Ovary (tissue), 9 donors: ENCODE data around the gene JAG2. TPM values are rescaled to one million over a fixed set of nuclear protein-coding genes. Genes with fewer than 3 reads are reported as not detected.

Experiments
- DNase-seq, 5 donors: peaks; one replicate each; pipeline ENCODE4 v3.0.0-alpha.2; 2019 to 2020
- H3K27ac ChIP-seq, 2 donors: fragments of 200-600 bp; one replicate each; pipeline versions ENCODE4 v1.5.1 to v1.8.0; 2019 to 2022
- H3K27me3 ChIP-seq: fragments of 200-600 bp; one replicate; pipeline ENCODE4 v1.8.0; 2022
- H3K36me3 ChIP-seq: fragments of 200-600 bp; sonication (generic); one replicate; pipeline ENCODE4 v1.5.1; 2019
- H3K4me1 ChIP-seq: one replicate; pipeline ENCODE4 v1.8.1; 2013; ENCODE audit warnings: mild to moderate bottlenecking, moderate library complexity; ENCODE audit not compliant: insufficient read depth
- H3K4me3 ChIP-seq: fragments of 200-600 bp; sonication (generic); one replicate; pipeline ENCODE4 v1.5.1; 2017
- H3K9me3 ChIP-seq, 2 donors: fragments of 200-600 bp in 1 of 2; sonication (generic) in 1 of 2; one replicate each; pipeline versions ENCODE4 v1.5.1 to v1.8.1; 2013 to 2019; ENCODE audit warnings: mild to moderate bottlenecking in 1 of 2, moderate library complexity in 1 of 2
- CTCF ChIP-seq, 3 donors: fragments of 450-650 bp in 2 of 3; fragments of 200-600 bp in 1 of 3; IDR thresholded peaks; one replicate each; pipeline versions ENCODE4 v1.5.1 to v1.8.0; 2016 to 2022; ENCODE audit warnings: antibody characterized with exemption in 3 of 3, mild to moderate bottlenecking in 1 of 3
- EP300 ChIP-seq: sonication (generic); formaldehyde crosslinking; IDR thresholded peaks from one replicate; pipeline ENCODE4 v1.6.1; 2017; ENCODE audit warnings: antibody characterized with exemption
- POLR2A ChIP-seq: fragments of 450-650 bp; IDR thresholded peaks from one replicate; pipeline ENCODE4 v1.6.1; 2017; ENCODE audit warnings: antibody characterized with exemption, mild to moderate bottlenecking, moderate library complexity
- WGBS, 3 donors: extraction: QIAGEN DNeasy Blood & Tissue Kit in 1 of 3; methylation state at CpG; one replicate each; pipeline versions ENCODE4 v1.1.5 to v1.1.7; 2013 to 2017; 5-methylcytosine and 5-hydroxymethylcytosine counted together
- intact Hi-C, 4 donors: fragments of 100-400 bp; cut with DNase I; formaldehyde crosslinking; loops; one replicate each; pipeline versions ENCODE4 v1.11.0 to v1.15.1; 2022 to 2023
- polyA plus RNA-seq, 2 donors: library from polyadenylated mRNA; stranded (reverse); fragments of 200-250 nt in 1 of 2; fragments of 350-450 nt in 1 of 2; fragmentation: Illumina TruSeq in 1 of 2; extraction: RNeasy Lipid Tissue Mini Kit (QIAGEN cat#74804) in 1 of 2; gene quantifications; one replicate each; pipeline ENCODE4 v1.2.3, GENCODE V29; 2013 to 2014
- total RNA-seq, 7 donors: library from RNA; depleted of rRNA in 2 of 7; stranded (reverse); fragments of >200 nt in 2 of 7; fragmentation: NEBNext Ultra II Directional in 3 of 7; extraction: Animal tissue kit (Norgen Biotek cat#: 25700) in 3 of 7; gene quantifications; one replicate each; pipeline versions ENCODE4 v1.1.0 to v1.2.4, GENCODE V29; 2016 to 2023
- donor health status: DM: no; HTN: no; CAD: no; lungs with moderate emphysema.
- donor health status: DM: no; HTN: no; CAD: no.
- donor health status: Bipolar disorder and iron deficiency.
- donor health status: DM: yes; HTN: yes; CAD: no.
- donor health status: DM: no; HTN: no; CAD: no.
- donor health status: DM: yes; HTN: yes; CAD: no.

The JAG2 gene
- total and polyA plus RNA-seq, 9 donors: 0.78 to 10.2 (median 6.5) TPM

- intact Hi-C loops: no loop called here
- no peak for DNase-seq
- Histone ChIP-seq H3K27ac (no peak overlapping the region), H3K27me3 (no peaks in the 10 kb centered on the region), H3K4me1 (no peaks in the 10 kb centered on the region), H3K4me3 (no peak overlapping the region), H3K36me3 (no peaks in the 10 kb centered on the region), H3K9me3 (peaks cover 0 to 3% of the 10 kb centered on the region in 2 donors)
- WGBS, 3 donors: 97 to 99% (median 98%) methylated on average over 5 of the region's 5 CpGs
- TF ChIP-seq CTCF (IDR thresholded peaks at IDR 0.05): no peak
- TF ChIP-seq EP300: no peak
- TF ChIP-seq POLR2A: no peak
These were observed 28.7 kb downstream of the JAG2 start for GRCh38 chr14:105139831-105140239.

GRCh38 chr14:105139212-105139825 lies 29.3 kb downstream of the JAG2 start:
- Histone ChIP-seq H3K27ac (no peak overlapping the region), H3K9me3 (peaks cover 0 to 3% of the 10 kb centered on the region in 2 donors), H3K36me3 (no peaks in the 10 kb centered on the region), H3K4me1 (no peaks in the 10 kb centered on the region), H3K27me3 (no peaks in the 10 kb centered on the region), H3K4me3 (no peak overlapping the region)
- no peak for DNase-seq
- 84 to 88% (median 84%) methylated on average over 10 of the region's 10 CpGs for WGBS, 3 donors
- TF ChIP-seq POLR2A: no peak
- no peak for TF ChIP-seq EP300
- no peak for TF ChIP-seq CTCF (IDR thresholded peaks at IDR 0.05)
- intact Hi-C loops: no loop called here

DNA sequence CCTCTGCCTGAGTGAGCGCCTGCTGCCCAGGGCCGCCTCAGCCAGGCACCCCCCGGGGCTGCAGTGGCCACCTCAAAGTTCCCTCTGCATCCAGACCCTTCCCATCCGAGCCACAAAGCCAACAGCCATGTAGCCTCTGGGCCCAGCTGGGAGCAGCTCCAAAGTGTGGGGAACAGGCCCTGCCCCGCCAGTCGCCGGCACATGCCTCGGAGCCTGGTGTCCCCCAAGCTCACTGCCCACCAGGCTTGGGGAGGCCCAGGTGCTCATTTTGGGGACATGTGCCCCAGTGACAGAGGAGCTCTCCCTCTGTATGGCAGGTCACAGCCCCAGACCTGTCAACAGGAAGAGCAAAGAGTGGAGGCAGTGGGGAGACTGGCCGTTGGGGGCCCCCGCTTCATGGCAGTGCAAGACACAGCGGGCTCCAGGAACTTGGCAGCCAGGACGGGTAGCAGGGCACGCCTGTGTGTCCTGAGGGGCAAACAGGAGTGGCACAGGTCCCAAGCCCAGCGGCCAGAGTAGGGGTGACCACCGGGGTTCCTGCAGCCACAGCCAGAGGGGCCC lies 29.9 kb downstream of the JAG2 start:
- WGBS, 3 donors: 90 to 97% (median 93%) methylated on average over 13 to 15 of the region's 15 CpGs
- Histone ChIP-seq H3K36me3 (no peaks in the 10 kb centered on the region), H3K27me3 (no peaks in the 10 kb centered on the region), H3K27ac (no peak overlapping the region), H3K4me3 (no peak overlapping the region), H3K4me1 (no peaks in the 10 kb centered on the region), H3K9me3 (peaks cover 0 to 3% of the 10 kb centered on the region in 2 donors)
- intact Hi-C loops: no loop called here
- no peak for DNase-seq
- TF ChIP-seq POLR2A (no peak), EP300 (no peak), CTCF (IDR thresholded peaks at IDR 0.05) (no peak)

DNA sequence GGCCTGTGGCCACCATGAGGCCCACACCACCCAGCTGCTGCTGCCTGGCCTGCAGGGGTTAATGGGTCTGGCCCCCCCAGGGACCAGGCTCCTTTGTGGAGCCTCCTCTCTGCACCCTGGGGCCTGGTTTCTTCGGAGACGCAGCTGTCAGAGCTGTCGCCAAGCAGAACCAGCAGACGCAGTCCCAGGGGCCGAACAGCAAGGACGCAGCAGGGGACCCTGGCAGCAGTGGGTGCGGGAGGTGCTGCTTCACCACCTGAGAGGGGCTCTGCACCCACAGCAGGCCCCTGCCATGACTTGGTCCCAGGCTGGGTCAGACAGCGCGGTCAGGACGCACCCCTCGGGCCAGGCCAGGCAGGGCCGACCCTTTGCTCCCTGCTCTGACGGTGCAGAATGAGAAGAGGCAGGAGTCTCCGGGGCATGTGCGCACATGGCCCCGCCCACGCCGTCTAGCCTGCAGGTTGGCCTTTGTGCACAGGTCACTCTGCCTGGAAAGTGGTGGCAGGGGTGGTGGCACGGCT lies 30.5 kb downstream of the JAG2 start:
- H3K27me3 ChIP-seq: no peaks in the 10 kb centered on the region
- H3K4me3 ChIP-seq: no peak overlapping the region
- intact Hi-C loops: no loop called here
- no peak overlapping the region for H3K27ac ChIP-seq
- no peak for DNase-seq
- no peaks in the 10 kb centered on the region for H3K4me1 ChIP-seq
- H3K9me3 ChIP-seq: peaks cover 0 to 3% of the 10 kb centered on the region in 2 donors
- TF ChIP-seq POLR2A: no peak
- no peak for TF ChIP-seq EP300
- TF ChIP-seq CTCF (IDR thresholded peaks at IDR 0.05): no peak
- H3K36me3 ChIP-seq: no peaks in the 10 kb centered on the region
- WGBS, 3 donors: 83 to 89% (median 85%) methylated on average over 6 to 19 of the region's 19 CpGs
